ENCODE results near the gene CALN1.
"Not testable (repeated sequence)": the region's sequence is repeated elsewhere in the genome, so short reads cannot be mapped to it uniquely, and the experiment has no call there.

CALN1 gene

GRCh38 chr7:72266771-72267170 lies 145.4 kb downstream of the CALN1 start:
- DNase-seq (ENCODE audit: low spot score), result no peak

GRCh38 chr7:72265071-72265904 lies 146.8 kb downstream of the CALN1 start:
- no peak for DNase-seq (ENCODE audit: low spot score)

GRCh38 chr7:72260406-72260805 lies 151.7 kb downstream of the CALN1 start:
- DNase-seq (ENCODE audit: low spot score), result no peak

- DNase-seq (ENCODE audit: low spot score), result no peak
Observed at GRCh38 chr7:72258074-72258473, 154.1 kb downstream of the CALN1 start.

GRCh38 chr7:72254455-72254854 lies 157.7 kb downstream of the CALN1 start:
- DNase-seq (ENCODE audit: low spot score), result no peak

GRCh38 chr7:72249106-72249505 lies 163.0 kb downstream of the CALN1 start:
- no peak for DNase-seq (ENCODE audit: low spot score)

GRCh38 chr7:72244826-72245398 lies 167.2 kb downstream of the CALN1 start:
- DNase-seq (ENCODE audit: low spot score), result no peak

GRCh38 chr7:72243329-72243728 lies 168.8 kb downstream of the CALN1 start:
- no peak for DNase-seq (ENCODE audit: low spot score)

- DNase-seq (ENCODE audit: low spot score), result no peak
Observed at GRCh38 chr7:72235351-72235750, 176.8 kb downstream of the CALN1 start.

- DNase-seq (ENCODE audit: low spot score), result no peak
Observed at GRCh38 chr7:72234086-72234485, 178.1 kb downstream of the CALN1 start.

GRCh38 chr7:72230281-72230680 lies 181.9 kb downstream of the CALN1 start:
- no peak for DNase-seq (ENCODE audit: low spot score)

- no peak for DNase-seq (ENCODE audit: low spot score)
Observed at GRCh38 chr7:72223351-72223750, 188.8 kb downstream of the CALN1 start.

GRCh38 chr7:72222136-72222535 lies 190.0 kb downstream of the CALN1 start:
- DNase-seq (ENCODE audit: low spot score), result no peak

- no peak for DNase-seq (ENCODE audit: low spot score)
Observed at GRCh38 chr7:72219500-72219899, 192.6 kb downstream of the CALN1 start.

- DNase-seq (ENCODE audit: low spot score), result no peak
Observed at GRCh38 chr7:72217151-72217550, 195.0 kb downstream of the CALN1 start.

GRCh38 chr7:72213769-72214168 lies 198.4 kb downstream of the CALN1 start:
- no peak for DNase-seq (ENCODE audit: low spot score)

GRCh38 chr7:72213081-72213480 lies 199.1 kb downstream of the CALN1 start:
- DNase-seq (ENCODE audit: low spot score), result no peak

- DNase-seq (ENCODE audit: low spot score), result no peak
Observed at GRCh38 chr7:72211175-72211574, 201.0 kb downstream of the CALN1 start.

- DNase-seq (ENCODE audit: low spot score), result not testable (repeated sequence)
Observed at GRCh38 chr7:72209006-72209405, 203.1 kb downstream of the CALN1 start.

- DNase-seq (ENCODE audit: low spot score), result no peak
Observed at GRCh38 chr7:72196176-72196575, 216.0 kb downstream of the CALN1 start.

GRCh38 chr7:72190919-72191318 lies 221.2 kb downstream of the CALN1 start:
- no peak for DNase-seq (ENCODE audit: low spot score)

GRCh38 chr7:72190146-72190545 lies 222.0 kb downstream of the CALN1 start:
- DNase-seq (ENCODE audit: low spot score), result no peak

- no peak for DNase-seq (ENCODE audit: low spot score)
Observed at GRCh38 chr7:72187179-72187578, 225.0 kb downstream of the CALN1 start.

GRCh38 chr7:72183835-72184234 lies 228.3 kb downstream of the CALN1 start:
- no peak for DNase-seq (ENCODE audit: low spot score)

Measured in GM03348 (cell line).